Thyroid gland (tissue), 4 donors: ENCODE results near the gene GRK6. TPM values are rescaled to one million over a fixed set of nuclear protein-coding genes. Genes with fewer than 3 reads are reported as not detected.

ENCODE experiments used
- DNase-seq, 2 donors: peaks; one replicate each; pipeline ENCODE4 v3.0.0-alpha.2; 2019
- H3K27ac ChIP-seq, 3 donors: fragments of 200-600 bp; sonication (generic); 1 replicate in 2 of 3; 2 replicates in 1 of 3; pipeline ENCODE4 v1.5.1; 2016 to 2019; ENCODE audit warnings: mild to moderate bottlenecking in 1 of 3, moderate library complexity in 1 of 3
- H3K27me3 ChIP-seq: fragments of 200-600 bp; sonication (generic); one replicate; pipeline ENCODE4 v1.5.1; 2019
- H3K36me3 ChIP-seq, 2 donors: fragments of 200-600 bp; sonication (generic); one replicate each; pipeline ENCODE4 v1.5.1; 2016 to 2019
- H3K4me1 ChIP-seq, 2 donors: fragments of 200-600 bp; sonication (generic); one replicate each; pipeline ENCODE4 v1.5.1; 2017 to 2019
- H3K4me3 ChIP-seq, 3 donors: fragments of 200-600 bp; sonication (generic); replicated peaks in 1 of 3; 1 replicate in 2 of 3; 2 replicates in 1 of 3; pipeline ENCODE4 v1.5.1; 2016; ENCODE audit warnings: mild to moderate bottlenecking in 1 of 3
- H3K9me3 ChIP-seq: fragments of 200-600 bp; sonication (generic); one replicate; pipeline ENCODE4 v1.5.1; 2017
- CTCF ChIP-seq, 6 experiments: fragments of 200-600 bp in 3 of 6; fragments of 450-650 bp in 3 of 6; sonication (generic) in 3 of 6; IDR thresholded peaks; one replicate each; pipeline ENCODE4 v1.5.1; 2016 to 2019; ENCODE audit warnings: antibody characterized with exemption in 6 of 6, mild to moderate bottlenecking in 2 of 6, inconsistent platforms in 1 of 6, moderate library complexity in 1 of 6
- POLR2A ChIP-seq, 2 donors: fragments of 450-650 bp; IDR thresholded peaks; one replicate each; pipeline ENCODE4 v1.6.1; 2017; ENCODE audit warnings: antibody characterized with exemption in 2 of 2, mild to moderate bottlenecking in 2 of 2, moderate library complexity in 1 of 2
- WGBS, 2 donors: methylation state at CpG; one replicate each; pipeline ENCODE4 v1.1.5; 2017; 5-methylcytosine and 5-hydroxymethylcytosine counted together
- intact Hi-C: fragments of 100-400 bp; cut with DNase I; formaldehyde crosslinking; loops from one replicate; pipeline ENCODE4 v1.15.1; 2023
- total RNA-seq, 4 donors: library from RNA; depleted of rRNA; stranded (reverse); fragments of >200 nt; gene quantifications; one replicate each; pipeline ENCODE4 v1.2.3, GENCODE V29; 2016

GRK6 gene
- total RNA-seq, 4 donors from 2014 or later, result 14.0 to 27.8 (median 18.8) TPM

- no peaks in the 10 kb centered on the region for H3K36me3 ChIP-seq
- H3K9me3 ChIP-seq, result no peaks in the 10 kb centered on the region
- H3K27me3 ChIP-seq, result no peaks in the 10 kb centered on the region
- peak; percentile 100 for DNase-seq
- intact Hi-C loops, result no loop called here
- no peak for TF ChIP-seq CTCF (IDR thresholded peaks at IDR 0.05)
- peak in 1 of 2 donors; percentile 90 for TF ChIP-seq POLR2A (IDR thresholded peaks at IDR 0.05)
- WGBS, 2 donors, result 0 to 2% methylated on average over 24 to 26 of the region's 52 CpGs
- peaks cover 13% of the 10 kb centered on the region in 2 donors for H3K4me1 ChIP-seq
- peak overlapping the region; percentile 1 to 42 (median 2) for H3K4me3 ChIP-seq
- peak overlapping the region; percentile 64 to 92 (median 90) for H3K27ac ChIP-seq
Observed at GRCh38 chr5:177425801-177426565, 493 bp upstream of the GRK6 start.

GRCh38 chr5:177427211-177427822 is 841 bp downstream of the GRK6 start:
- no peak for TF ChIP-seq POLR2A (IDR thresholded peaks at IDR 0.05)
- no peak for TF ChIP-seq CTCF (IDR thresholded peaks at IDR 0.05)
- no peaks in the 10 kb centered on the region for H3K27me3 ChIP-seq
- H3K36me3 ChIP-seq, result peaks cover 2% of the 10 kb centered on the region in 2 donors
- H3K4me3 ChIP-seq, result peak overlapping the region; percentile 44 to 79 (median 63)
- H3K27ac ChIP-seq, result peak overlapping the region in 2 of 3 donors; percentile 61 to 78
- peak in 1 of 2 donors; percentile 10 for DNase-seq
- WGBS, 2 donors, result 11 to 26% methylated on average over 7 to 11 of the region's 11 CpGs
- peaks cover 13% of the 10 kb centered on the region in 2 donors for H3K4me1 ChIP-seq
- intact Hi-C loops, result no loop called here
- no peaks in the 10 kb centered on the region for H3K9me3 ChIP-seq

GRCh38 chr5:177427919-177428573 is 1.6 kb downstream of the GRK6 start:
- WGBS, 2 donors, result 82 to 94% methylated on average over 8 to 9 of the region's 11 CpGs
- no peak for DNase-seq
- Histone ChIP-seq H3K27me3 (no peaks in the 10 kb centered on the region), H3K36me3 (peaks cover 9 to 10% of the 10 kb centered on the region in 2 donors), H3K9me3 (no peaks in the 10 kb centered on the region), H3K27ac (no peak overlapping the region), H3K4me3 (no peak overlapping the region), H3K4me1 (peaks cover 13% of the 10 kb centered on the region in 2 donors)
- no peak for TF ChIP-seq CTCF (IDR thresholded peaks at IDR 0.05)
- no peak for TF ChIP-seq POLR2A (IDR thresholded peaks at IDR 0.05)
- intact Hi-C loops, result no loop called here

GRCh38 chr5:177428574-177429217 is 2.2 kb downstream of the GRK6 start:
- Histone ChIP-seq H3K9me3 (no peaks in the 10 kb centered on the region), H3K4me1 (peaks cover 13% of the 10 kb centered on the region in 2 donors), H3K36me3 (peaks cover 16% of the 10 kb centered on the region in 2 donors), H3K27me3 (no peaks in the 10 kb centered on the region), H3K4me3 (no peak overlapping the region), H3K27ac (no peak overlapping the region)
- 83 to 90% methylated on average over 9 to 10 of the region's 10 CpGs for WGBS, 2 donors
- no peak for DNase-seq
- TF ChIP-seq CTCF (IDR thresholded peaks at IDR 0.05) (no peak), POLR2A (IDR thresholded peaks at IDR 0.05) (no peak)
- intact Hi-C loops, result no loop called here
